Measurements from ENCODE around the gene SLC25A36.
A peak's percentile ranks its signal among the peaks of the same experiment; 100 is the strongest.

The SLC25A36 gene

GRCh38 chr3:140941434-140942220, at the start of gene SLC25A36:
Gene SLC25A36, plus strand, starts transcription at chr3:140941836. Its CDS starts 219 bp downstream, at chr3:140942055.
- no peaks in the 10 kb centered on the region for H3K27me3 ChIP-seq (ENCODE audit: insufficient read depth, low read depth, severe bottlenecking)
- no peak for TF ChIP-seq CTCF (IDR thresholded peaks at IDR 0.05; ENCODE audit: low read depth, low read length)
- DNase-seq, result peak; percentile 98
- H3K9me3 ChIP-seq (ENCODE audit: severe bottlenecking), result no peaks in the 10 kb centered on the region
- H3K36me3 ChIP-seq, result peaks cover 16% of the 10 kb centered on the region
- peak within 1 kb of the TSS; percentile 93 for H3K4me3 ChIP-seq (ENCODE audit: low read depth, low read length)
- peak within 1 kb of the TSS; percentile 98 for H3K27ac ChIP-seq

GRCh38 chr3:140896997-140897396, 44.6 kb upstream of the SLC25A36 start:
- DNase-seq, result no peak
- H3K9me3 ChIP-seq (ENCODE audit: severe bottlenecking), result no peaks in the 10 kb centered on the region
- no peak overlapping the region for H3K27ac ChIP-seq
- H3K4me3 ChIP-seq (ENCODE audit: low read depth, low read length), result no peak overlapping the region
- no peaks in the 10 kb centered on the region for H3K36me3 ChIP-seq
- no peaks in the 10 kb centered on the region for H3K27me3 ChIP-seq (ENCODE audit: insufficient read depth, low read depth, severe bottlenecking)
- no peak for TF ChIP-seq CTCF (IDR thresholded peaks at IDR 0.05; ENCODE audit: low read depth, low read length)

- Histone ChIP-seq H3K9me3 (ENCODE audit: severe bottlenecking) (no peaks in the 10 kb centered on the region), H3K36me3 (no peaks in the 10 kb centered on the region), H3K4me3 (ENCODE audit: low read depth, low read length) (no peak overlapping the region), H3K27ac (no peak overlapping the region), H3K27me3 (ENCODE audit: insufficient read depth, low read depth, severe bottlenecking) (no peaks in the 10 kb centered on the region)
- TF ChIP-seq CTCF (IDR thresholded peaks at IDR 0.05; ENCODE audit: low read depth, low read length), result 0 out of 2 replicates have a peak, but pooled peaks have one; percentile 20
- peak; percentile 16 for DNase-seq
Observed at GRCh38 chr3:140898340-140899180, 43.1 kb upstream of the SLC25A36 start.

- Histone ChIP-seq H3K27me3 (ENCODE audit: insufficient read depth, low read depth, severe bottlenecking) (no peaks in the 10 kb centered on the region), H3K27ac (no peak overlapping the region), H3K9me3 (ENCODE audit: severe bottlenecking) (no peaks in the 10 kb centered on the region), H3K36me3 (no peaks in the 10 kb centered on the region), H3K4me3 (ENCODE audit: low read depth, low read length) (no peak overlapping the region)
- no peak for TF ChIP-seq CTCF (IDR thresholded peaks at IDR 0.05; ENCODE audit: low read depth, low read length)
- DNase-seq, result no peak
Observed at GRCh38 chr3:140899363-140899762, 42.3 kb upstream of the SLC25A36 start.

- Histone ChIP-seq H3K36me3 (no peaks in the 10 kb centered on the region), H3K9me3 (ENCODE audit: severe bottlenecking) (no peaks in the 10 kb centered on the region), H3K27ac (no peak overlapping the region), H3K27me3 (ENCODE audit: insufficient read depth, low read depth, severe bottlenecking) (no peaks in the 10 kb centered on the region), H3K4me3 (ENCODE audit: low read depth, low read length) (no peak overlapping the region)
- no peak for DNase-seq
- TF ChIP-seq CTCF (IDR thresholded peaks at IDR 0.05; ENCODE audit: low read depth, low read length), result no peak
Observed at GRCh38 chr3:140902791-140903190, 38.8 kb upstream of the SLC25A36 start.

All from WERI-Rb-1 (cell line).